Bone marrow (tissue), 2 donors: ENCODE measurements around the gene GLCE.
"Not testable (repeated sequence)": the region's sequence is repeated elsewhere in the genome, so short reads cannot be mapped to it uniquely, and the experiment has no call there.

ENCODE experiments used
- DNase-seq, 2 donors: peaks; one replicate each; lab custom pipeline; 2025; lab: John Stamatoyannopoulos, UW

The GLCE gene

DNA sequence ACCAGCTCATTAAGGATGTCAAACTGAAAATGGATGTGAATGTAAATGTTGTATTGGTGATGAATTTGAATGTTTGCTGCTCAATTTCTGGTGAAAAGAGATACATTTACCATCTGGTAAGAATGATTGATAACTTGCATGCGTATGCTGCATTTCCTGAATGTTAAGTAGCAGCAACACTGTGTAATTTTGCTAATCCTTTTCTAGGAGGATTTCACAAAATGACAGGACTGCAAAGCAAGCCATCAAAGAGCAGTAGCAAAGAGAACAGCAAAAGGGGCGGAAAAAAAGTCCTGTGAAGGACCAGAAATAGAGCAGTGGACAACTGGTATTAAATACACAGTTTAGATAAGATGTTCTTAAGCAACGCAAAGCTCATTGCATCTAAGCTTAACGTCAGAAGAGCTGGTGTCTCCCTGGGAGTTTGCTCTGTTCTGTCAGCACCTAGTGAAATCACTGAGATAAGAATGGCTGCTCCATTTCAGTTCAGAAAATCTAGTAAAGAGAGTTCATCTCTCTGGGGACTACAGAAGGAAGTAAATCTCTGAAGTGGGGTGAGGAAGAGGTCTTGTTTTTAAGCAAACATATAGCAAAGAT is 114.7 kb downstream of the GLCE start:
- no peak for DNase-seq

DNA sequence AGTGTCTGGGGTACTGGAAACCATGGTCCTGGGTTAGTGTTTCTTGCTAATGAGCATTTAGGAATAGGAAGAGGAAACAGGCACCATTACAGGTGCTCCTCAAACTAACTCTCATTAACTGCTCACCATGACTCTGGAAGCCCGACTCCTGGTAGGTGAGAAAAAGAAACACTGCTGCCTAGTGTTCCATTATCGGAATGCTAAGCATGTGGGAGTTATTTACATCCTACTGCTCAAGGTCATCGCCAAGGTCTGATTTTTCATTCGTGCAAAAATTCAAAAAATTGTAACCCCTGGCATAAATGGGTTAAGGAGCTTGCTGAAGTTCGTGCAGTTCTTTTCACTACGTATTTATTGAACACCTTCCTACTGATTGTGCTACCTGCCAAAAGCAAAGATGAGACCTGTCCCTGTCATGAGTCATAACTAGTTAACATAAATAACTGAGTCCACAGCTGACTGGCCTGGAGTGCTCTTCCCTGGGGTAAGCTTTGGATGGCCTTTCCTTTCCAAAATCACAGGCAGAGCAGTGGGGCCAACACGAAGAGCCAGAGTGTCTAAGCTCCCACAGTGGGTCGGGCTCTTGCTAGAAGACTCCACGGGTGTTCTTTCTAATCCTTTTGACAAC is 115.6 kb downstream of the GLCE start:
- no peak for DNase-seq

DNA sequence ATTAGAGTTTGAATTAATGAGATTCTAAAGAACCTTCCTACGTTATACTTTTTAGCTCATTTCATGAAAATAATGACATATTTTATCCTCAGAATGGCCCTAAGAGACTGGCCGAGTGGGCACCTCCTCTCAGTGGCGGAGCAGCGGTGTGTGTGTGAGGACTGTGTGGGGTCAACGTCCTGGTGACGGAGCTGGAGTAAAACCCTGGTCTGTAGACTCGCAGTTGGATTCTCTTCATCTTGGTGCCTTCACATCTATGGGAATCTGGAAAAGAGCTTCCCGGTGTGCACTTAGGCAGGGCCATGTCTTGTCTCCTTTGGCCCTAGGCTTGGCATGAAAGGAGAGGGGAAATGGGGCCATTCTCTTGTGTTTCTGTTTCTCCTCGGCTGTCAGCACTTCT is 116.9 kb downstream of the GLCE start:
- no peak for DNase-seq

DNA sequence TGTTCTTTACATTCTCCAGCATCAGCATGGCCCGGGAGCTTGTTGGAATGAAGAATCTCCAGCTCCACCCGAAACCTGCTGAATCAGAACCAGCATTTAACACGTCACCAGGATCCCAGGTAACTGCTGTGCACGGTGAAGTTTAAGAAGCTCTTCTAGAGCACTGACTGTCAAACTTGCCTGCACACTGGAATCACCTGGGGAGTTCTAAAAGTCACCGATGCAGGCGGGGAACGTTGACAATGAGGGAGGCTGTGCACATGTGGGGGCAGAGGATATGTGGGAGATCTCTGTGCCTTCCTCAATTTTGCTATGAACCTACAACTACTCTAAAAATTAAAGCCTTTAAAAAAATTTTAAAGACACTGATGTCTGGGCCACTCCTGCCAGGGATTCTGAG is 119.2 kb downstream of the GLCE start:
- DNase-seq = no peak

DNA sequence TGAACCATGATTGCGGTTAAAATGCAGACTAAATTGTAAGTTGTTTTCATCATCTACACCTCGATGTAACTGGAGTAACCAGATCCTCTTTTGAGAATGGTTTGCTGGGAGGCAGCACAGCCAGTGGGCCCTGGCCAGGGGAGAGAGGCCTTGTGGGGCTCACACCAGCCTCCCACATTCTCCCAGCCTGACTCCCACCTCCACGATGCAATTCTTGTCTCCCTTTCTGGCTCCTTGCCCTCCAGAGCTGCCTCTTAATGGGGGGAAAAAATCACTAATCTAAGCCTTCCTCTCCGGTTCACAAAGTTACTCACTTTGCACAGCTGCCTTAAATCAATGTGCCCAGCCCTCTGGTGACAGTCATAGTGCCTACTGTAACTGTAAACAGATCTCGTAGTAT is 120.3 kb downstream of the GLCE start:
- DNase-seq = no peak

DNA sequence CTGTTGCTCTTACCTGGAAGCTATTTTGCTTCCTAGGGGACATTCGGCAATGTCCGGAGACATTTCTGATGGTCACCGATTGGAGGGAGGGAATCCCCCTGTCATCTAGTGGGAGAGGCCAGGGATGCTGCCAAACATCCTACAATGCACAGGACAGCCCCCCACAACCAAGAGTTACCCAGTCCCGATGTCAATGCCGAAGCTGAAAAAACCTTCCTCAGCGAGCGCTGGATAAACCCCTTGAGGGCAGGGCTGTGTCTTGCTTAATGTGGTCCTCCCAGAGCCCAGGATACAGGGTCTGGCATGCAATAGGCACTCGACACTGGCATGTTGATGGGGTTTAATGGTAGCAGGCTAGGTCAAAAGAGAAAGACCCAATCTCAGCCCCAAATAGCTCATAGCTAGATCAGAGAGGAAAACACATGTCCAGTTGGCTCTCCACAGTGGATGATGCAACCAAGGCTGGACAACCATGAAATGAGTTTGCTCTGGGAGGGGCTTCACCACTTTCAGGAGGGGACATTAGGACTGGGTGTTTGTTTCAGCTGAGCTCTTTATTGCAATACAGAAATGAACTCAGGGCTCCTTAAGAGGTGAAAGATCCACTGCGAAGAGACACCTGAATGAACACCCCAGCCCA is 121.8 kb downstream of the GLCE start:
- DNase-seq = no peak

DNA sequence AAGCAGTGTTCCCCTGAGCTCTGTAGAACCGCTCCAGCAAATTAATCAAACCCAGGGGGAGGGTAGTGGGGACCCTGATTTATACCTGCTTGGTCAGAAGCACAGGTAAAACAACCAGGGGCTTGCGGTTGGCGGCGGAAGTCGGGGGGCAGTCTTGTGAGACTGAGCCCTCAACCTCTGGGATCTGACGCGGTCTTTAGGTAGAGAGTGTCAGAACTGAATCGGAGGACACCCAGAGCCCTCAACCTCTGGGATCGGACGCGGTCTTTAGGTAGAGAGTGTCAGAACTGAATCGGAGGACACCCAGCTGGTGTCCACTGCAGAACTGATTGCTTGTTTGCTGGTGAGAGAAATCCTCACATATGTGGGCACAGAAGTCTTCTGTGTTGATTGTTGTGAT is 125.4 kb downstream of the GLCE start:
- no peak for DNase-seq

DNA sequence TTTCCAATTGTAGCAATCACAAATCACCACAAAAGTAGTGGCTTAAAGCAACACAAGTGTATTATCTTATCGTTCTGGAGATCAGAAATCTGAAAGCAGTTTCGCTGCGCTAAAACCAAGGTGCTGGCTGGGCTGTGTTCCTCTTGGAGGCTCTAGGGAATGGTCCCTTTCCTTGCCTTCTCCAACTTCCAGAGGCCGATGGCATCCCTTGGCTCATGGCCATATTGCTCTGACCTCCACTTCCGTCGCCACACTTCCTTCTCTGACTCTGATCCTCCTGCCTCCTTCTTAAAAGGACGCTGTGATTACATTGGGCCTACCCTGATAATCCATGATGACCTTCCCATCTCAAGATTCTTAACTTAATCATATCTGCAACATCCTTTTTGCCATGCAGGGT is 127.6 kb downstream of the GLCE start:
- no peak for DNase-seq

DNA sequence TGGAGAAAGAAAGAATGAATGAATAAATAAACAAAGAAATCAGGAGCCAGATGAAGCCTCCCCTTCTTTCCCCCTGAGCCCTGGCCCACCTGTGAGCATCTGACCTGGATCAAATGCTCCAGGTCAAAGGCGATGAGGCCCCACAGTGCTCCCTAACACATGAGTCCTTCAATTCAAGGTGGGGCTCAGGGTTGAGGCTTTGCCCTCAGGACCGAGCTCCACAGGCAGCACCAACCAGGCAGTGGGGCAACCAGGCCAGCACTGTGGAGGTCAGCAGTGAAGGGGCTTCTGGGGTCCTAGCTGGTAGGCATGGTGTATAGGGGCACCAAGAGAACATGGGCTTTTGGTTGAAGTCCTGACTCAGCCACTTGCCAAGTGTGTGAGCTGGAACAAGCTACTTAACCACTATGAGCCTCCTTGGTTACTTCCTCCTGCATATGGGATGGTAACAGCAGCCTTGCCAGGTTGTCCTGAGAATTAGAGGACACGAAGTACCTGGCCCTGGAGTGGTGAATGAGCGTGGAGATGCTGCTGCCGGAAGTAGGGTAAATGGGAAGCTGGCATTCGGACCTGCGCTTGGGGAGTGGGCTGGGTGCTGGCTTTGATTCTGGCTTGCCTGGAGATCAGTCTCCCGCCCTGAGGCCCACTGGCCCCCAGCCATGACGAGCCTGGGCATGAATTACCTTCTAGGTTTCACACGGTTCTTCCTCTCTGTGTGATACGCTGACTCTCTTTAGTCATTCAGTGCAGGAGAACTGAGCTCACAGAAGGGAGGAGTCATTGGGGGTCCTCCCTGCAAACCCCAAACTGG is 128.3 kb downstream of the GLCE start:
- no peak for DNase-seq

DNA sequence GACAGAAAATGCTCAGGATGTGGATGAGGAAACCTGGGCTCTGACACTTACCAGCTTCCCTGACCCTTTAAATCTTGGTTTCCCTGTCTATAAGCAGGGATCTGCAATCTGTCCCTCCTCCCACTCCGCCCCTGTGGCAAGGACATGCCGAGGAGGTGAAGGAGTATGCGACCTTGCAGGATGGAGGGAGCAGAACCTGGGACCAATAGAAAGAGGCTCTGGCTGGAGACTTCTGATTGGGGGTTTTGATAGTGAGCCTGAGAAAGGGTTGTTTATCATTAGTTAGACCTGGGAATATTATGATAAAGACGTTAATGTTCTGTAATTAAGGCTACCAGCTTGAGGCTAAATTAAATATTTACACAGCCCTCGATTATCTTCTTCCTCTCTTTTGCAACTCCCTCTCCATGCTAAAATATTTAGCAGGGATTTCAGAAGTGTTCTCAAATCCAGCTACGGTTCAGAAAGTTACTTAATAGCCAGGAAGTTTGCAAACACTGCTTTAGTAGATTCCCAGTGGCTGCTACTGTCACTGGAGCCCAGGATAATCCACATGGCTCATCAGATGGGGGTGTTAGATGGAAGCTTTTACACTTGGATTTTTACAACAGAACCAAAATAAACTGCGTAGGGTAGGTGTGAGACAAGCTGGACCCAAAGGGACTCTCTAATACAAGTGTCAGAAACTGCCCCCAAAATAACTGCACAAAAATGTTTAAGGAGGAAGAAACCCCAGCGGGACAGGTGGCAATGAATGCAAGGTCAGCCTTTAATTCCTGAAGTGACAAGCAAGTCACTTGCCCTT is 129.1 kb downstream of the GLCE start:
- no peak for DNase-seq

DNA sequence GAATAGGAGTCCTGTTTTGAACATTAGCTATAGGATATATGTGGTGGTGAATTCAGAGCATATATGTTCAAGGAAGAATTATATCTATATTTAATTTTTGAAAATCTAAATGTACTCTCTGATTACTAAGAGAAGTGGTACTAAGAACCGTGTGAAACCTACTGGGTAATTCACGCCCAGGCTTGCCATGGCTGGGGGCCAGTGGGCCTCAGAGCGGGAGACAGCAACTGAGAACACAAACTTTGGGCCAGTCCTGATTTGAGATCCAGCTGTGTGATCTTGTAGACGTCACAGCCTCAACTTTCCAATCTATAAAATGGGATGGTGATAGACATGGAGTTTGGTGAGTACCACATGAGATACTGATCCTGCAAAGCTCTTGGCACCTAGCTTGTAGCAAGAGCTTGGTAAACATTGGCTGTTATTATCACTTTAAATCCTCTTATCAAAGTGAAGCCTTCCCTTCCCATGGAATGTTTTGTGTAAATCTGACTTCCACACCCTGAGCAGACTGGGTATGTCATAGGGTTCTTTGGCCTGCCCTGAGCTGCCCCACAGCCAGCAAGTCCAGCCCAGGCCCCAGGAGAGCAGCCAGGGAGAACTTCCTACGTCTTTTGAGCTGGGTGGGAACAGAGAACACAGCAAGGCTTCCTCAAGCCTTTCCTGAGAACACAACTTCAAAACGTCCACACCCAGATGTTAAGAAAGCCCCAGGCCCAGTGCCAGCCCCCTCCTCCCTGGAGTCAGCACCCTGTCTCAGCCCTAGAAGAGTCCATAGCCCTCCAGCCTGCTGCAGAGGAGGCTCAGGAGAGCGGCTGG is 130.1 kb downstream of the GLCE start:
- no peak for DNase-seq

DNA sequence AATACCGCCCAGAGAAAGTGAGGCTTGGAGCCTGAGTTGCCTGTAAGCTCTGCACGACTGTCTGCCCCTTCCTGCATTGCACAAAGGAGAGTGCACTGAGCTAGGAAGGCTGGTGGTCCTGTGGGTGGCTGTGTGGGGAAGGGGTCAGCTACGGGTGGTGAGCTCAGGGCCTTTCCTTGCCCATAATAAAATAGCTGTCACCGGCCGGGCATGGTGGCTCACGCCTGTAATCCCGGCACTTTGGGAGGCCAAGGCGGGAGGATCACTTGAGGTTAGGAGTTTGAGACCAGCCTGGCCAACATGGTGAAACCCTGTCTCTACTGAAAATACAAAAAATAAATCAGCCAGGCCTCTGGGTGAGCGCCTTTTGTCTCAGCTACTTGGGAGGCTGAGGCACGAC is 131.2 kb downstream of the GLCE start:
- DNase-seq = not testable (repeated sequence)

DNA sequence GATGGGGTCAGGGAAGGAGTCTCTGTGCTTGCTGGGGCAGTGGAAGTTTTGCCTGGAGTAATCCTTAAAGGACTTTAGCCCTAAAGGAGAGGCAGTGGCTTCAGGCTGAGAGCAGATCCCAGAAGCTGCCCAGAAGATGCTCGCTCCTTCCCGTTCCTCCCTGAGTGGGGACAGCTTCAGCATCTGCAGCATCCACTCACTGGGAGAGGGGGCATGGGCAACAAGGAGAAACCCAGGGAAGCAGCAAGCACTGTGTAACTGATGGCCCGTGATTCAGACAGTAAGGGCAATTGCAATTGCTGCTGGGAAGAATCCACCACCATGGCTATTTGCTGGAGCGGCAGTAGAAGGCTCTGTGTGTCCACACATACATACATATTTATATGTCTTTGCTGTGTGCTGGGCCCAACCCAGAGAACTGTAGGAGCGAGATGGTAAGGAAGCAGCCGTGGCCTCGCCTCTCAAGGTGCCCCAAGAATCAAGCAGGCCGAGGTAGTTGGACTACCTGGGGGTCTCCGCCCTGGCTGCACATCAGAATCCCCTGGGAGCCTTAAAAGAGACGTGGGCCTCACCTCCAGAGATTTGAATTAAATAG is 132.5 kb downstream of the GLCE start:
- no peak for DNase-seq

DNA sequence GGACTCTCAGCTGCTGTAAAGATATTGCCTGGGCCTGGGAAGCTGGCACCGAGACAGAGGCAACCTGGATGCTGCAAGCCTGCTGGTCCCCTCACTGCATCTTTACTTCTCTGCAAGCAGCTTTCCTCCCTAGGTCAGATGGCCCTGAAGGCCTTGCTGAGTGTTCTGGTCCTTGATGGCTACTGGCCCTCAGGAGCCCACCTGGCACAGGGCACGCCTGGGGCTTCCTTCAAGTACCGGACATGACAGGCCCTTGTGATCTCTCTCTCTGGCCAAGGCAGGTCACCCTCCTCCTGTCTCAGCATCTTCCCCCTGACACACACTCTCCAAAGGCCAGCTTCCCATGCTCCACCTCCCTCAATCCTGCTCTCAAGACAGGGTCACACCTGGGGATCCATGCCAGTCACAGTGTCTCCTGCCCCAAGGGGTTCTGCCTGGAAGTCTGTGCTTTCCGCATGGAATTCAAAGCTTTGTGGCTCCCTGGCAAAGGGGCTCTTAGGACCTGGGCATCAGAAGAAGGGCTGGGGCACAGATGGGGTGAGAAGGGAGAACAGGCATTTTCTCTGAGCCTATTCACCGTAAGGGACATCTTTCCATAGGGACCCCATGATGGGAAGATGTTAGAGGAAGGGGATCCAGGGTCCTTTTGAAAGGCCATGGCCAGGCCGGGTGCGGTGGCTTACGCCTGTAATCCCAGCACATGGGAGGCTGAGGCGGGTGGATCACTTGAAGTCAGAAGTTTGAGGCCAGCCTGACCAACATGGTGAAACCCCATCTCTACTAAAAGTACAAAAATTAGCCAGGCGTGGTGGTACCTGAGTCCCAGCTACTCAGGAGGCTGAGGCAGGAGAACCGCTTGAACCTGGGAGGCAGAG is 133.5 kb downstream of the GLCE start:
- no peak for DNase-seq

DNA sequence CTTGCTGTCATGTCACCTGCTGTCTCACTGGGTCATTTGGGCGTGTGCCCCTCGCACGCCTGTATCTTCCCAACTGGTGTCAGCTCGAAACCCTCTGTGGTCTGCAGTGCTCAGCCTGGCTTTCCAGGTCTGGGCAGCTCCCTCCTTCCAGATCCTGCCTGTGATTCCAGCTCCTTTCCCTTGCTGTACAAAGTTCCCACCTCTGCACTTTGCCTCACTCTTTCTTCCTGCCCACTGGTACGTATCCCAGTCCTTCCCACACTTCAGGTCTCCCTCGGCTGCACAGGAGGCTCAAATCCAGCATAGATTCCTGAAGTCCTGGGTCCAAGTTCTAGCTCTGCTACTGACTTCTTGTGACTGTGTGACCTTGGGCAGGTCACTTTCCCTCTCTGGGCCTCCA is 136.2 kb downstream of the GLCE start:
- no peak for DNase-seq

DNA sequence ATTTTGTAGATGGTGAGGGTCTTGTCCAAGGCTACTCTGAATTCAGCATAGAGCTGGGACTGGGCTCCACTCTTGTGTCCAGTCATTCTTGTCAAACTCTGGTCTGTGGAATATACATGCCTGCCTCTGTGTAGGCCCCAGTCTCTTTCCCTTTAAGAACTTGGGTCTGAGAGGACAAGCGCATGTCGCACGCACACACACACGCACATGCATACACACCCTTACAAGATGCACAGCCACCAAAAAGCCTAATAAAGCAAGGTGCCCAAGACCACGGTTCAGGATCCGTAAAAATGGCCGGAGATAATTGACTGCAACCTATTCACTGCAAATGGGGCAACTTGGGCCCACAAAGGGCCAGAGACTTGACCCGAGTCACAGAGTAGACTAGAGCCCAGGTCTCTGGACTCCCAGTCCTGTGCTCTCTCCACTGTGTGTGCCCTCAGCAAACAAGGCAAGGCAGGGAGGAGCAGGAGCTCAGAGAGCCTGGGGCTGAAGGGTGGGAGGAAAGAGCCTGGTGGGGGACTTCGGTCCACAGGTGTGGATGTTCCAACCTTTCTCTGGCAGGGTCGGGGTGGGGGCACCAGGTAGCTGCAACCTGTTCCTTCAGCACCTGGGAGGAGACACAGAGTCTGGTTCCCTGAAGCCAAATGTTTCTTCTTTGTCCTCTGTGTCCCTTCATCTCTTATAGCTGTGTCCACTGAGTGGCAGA is 137.4 kb downstream of the GLCE start:
- DNase-seq = no peak

DNA sequence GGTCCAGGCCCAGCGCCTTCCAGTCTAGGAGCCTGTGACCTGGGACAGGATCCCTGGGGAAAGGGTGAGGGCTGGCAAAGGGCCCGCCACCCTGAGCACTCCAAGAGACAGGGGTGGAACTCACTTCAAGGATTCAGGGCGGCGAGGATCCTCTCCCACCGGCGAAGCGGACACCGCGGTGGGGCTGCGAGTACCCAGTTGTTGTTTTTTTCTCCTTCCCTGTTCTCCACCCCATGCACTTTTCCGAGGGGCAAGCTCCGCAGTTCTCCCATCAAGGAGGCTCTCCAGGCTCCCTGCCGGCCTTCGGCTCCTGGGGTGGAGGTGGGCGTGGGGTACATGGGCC is 137.9 kb downstream of the GLCE start:
- DNase-seq = no peak

DNA sequence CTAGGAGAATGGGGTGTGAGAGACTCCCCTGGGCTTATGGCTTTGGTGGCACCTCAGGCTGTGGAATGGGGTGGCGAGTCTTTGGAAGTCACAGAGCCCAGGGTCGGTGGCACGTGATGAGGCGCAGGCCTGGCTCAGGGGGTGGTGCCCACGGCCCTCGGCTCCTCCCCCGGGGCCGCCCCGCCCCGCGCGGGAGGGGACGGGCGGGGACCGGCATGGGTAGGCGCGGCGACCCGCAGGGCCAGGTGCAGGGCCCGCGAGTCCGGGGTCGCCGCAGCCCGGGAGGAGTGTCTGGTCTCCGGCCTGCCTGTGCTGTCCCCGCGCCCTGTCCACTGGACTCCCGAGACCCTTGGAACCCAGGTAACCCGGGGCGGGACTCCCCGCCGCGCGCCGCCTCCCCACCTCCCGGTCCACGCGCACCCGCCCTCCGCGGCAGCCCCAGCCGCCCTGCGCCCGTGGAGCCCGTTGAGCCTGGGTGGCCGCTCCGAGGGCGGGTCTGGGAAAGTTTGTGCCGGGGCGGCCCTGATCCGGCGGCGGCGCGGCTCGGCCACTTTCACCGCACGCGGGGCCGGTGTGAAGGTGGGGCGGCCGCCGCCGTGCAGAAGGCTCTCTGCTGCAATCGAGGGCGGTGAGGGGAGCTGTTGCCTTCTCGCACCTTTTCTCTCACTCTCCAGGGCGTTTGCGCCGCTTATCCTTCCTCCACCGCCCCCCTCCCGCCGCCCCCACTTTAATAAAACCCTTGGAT is 138.4 kb downstream of the GLCE start, which contains the start of gene PAQR5:
Gene PAQR5, plus strand, starts transcription at position 216 of the 745 bp plus-strand sequence. CDS start 61,169 bp downstream, outside the sequence.
- no peak for DNase-seq
